K562 (cell line): ENCODE measurements around the gene HS3ST3B1. TPM values are rescaled to one million over a fixed set of nuclear protein-coding genes. Genes with fewer than 3 reads are reported as not detected.

Experiments
- ATAC-seq: fragments of 200-7000 bp; cut with Tn5 transposase; 3 replicates; pipeline ENCODE4 v1.9.1; 2020; ENCODE audit warnings: moderate library complexity
- BruUV-seq: library from RNA; stranded (reverse); fragments of 400-500 nt; replicated peaks from 2 replicates; lab custom pipeline; 2021; lab: Mats Ljungman, UMichigan
- CTCF ChIA-PET: fragments of 300-600 bp; formaldehyde crosslinking; extraction: SDS; loops from one replicate; lab custom pipeline; 2021; ENCODE audit warnings: low intra/inter-chr PET ratio; lab: Yijun Ruan, JAX
- POLR2A ChIA-PET: fragments of 300-600, 350-650 bp; sonication (Branson Sonifier 250); formaldehyde crosslinking; extraction: SDS; loops from one replicate; lab custom pipeline; 2021; ENCODE audit warnings: antibody characterized with exemption, inconsistent platforms; lab: Yijun Ruan, JAX
- DNase-seq, 4 experiments: peaks; one replicate each; pipeline versions ENCODE4 v3.0.0 to v3.0.0-alpha.2; 2011 to 2018; ENCODE audit warnings: low spot score in 3 of 4, mixed read lengths in 3 of 4; ENCODE audit errors: extremely low read depth in 1 of 4
- FAIRE-seq: peaks from 2 replicates; lab custom pipeline; 2011; peaks lifted over from hg19 to GRCh38; lab: Jason Lieb, UNC
- H2AFZ ChIP-seq: 2 replicates; pipeline ENCODE4 v1.6.0; 2011; ENCODE audit warnings: low read depth, low read length, control low read depth, inconsistent platforms
- H3K27ac ChIP-seq: fragments of 200-600 bp; 3 replicates; pipeline ENCODE4 v1.8.0; 2011; ENCODE audit warnings: low read depth, mild to moderate bottlenecking, control low read depth, inconsistent platforms, low read length, moderate library complexity, mixed read lengths; ENCODE audit errors: extremely low read depth
- H3K27me3 ChIP-seq, 2 experiments: fragments of 300-600 bp in 1 of 2; 2 replicates in 1 of 2; 3 replicates in 1 of 2; pipeline versions ENCODE4 v1.6.0 to v1.8.0; 2011; ENCODE audit warnings: inconsistent platforms in 2 of 2, low read length in 2 of 2, mild to moderate bottlenecking in 1 of 2, mixed read lengths in 1 of 2, moderate library complexity in 1 of 2; ENCODE audit not compliant: control insufficient read depth in 2 of 2, insufficient read depth in 2 of 2
- H3K36me3 ChIP-seq: fragments of 300-600 bp; 3 replicates; pipeline ENCODE4 v1.8.0; 2011; ENCODE audit warnings: mild to moderate bottlenecking, low read length, inconsistent platforms; ENCODE audit not compliant: control insufficient read depth, insufficient read depth
- H3K4me1 ChIP-seq, 2 experiments: fragments of 200-600 bp in 1 of 2; replicated peaks in 1 of 2; 2 replicates in 1 of 2; 3 replicates in 1 of 2; pipeline versions ENCODE4 v1.5.1 to v1.8.0; 2011; ENCODE audit warnings: inconsistent platforms in 2 of 2, low read length in 2 of 2, mild to moderate bottlenecking in 1 of 2, mixed read lengths in 1 of 2, moderate library complexity in 1 of 2; ENCODE audit not compliant: control insufficient read depth in 2 of 2, insufficient read depth in 2 of 2
- H3K4me2 ChIP-seq: 2 replicates; pipeline ENCODE4 v1.6.1; 2011; ENCODE audit warnings: low read length, control low read depth, inconsistent platforms, mixed read lengths; ENCODE audit not compliant: insufficient read depth
- H3K4me3 ChIP-seq: fragments of 200-600 bp; sonication (generic), shearing (Covaris generic); 2 replicates; pipeline ENCODE4 v1.5.1; 2016; ENCODE audit warnings: control low read depth, inconsistent platforms
- H3K79me2 ChIP-seq: fragments of 200-600 bp; 3 replicates; pipeline ENCODE4 v1.8.0; 2011; ENCODE audit warnings: low read length, inconsistent platforms; ENCODE audit not compliant: control insufficient read depth, insufficient read depth
- H3K9ac ChIP-seq, 2 experiments: 2 replicates each; pipeline versions ENCODE4 v1.6.0 to v1.6.1; 2011; ENCODE audit warnings: low read depth in 2 of 2, low read length in 2 of 2, control low read depth in 1 of 2, inconsistent platforms in 1 of 2, mild to moderate bottlenecking in 1 of 2, mixed read lengths in 1 of 2; ENCODE audit not compliant: insufficient read depth in 1 of 2
- H3K9me1 ChIP-seq: one replicate; pipeline ENCODE4 v1.6.0; 2011; ENCODE audit warnings: inconsistent platforms, mild to moderate bottlenecking, low read length, moderate library complexity; ENCODE audit not compliant: control insufficient read depth, insufficient read depth
- H3K9me3 ChIP-seq: replicated peaks from 2 replicates; pipeline ENCODE4 v1.5.1; 2011; ENCODE audit warnings: low read depth, low read length, inconsistent platforms; ENCODE audit not compliant: control insufficient read depth, insufficient read depth
- H4K20me1 ChIP-seq: replicated peaks from 2 replicates; pipeline ENCODE4 v1.6.1; 2011; ENCODE audit warnings: low read length, inconsistent platforms, mixed read lengths; ENCODE audit not compliant: control insufficient read depth, insufficient read depth
- ARID2 ChIP-seq: fragments of 450-650 bp; IDR thresholded peaks from 2 replicates; pipeline ENCODE4 v1.6.1; 2017; ENCODE audit warnings: antibody characterized with exemption, mild to moderate bottlenecking
- HNRNPK ChIP-seq: fragments of 200-400 bp; formaldehyde crosslinking; IDR thresholded peaks from one replicate; pipeline ENCODE4 v1.6.1; 2018; ENCODE audit warnings: mild to moderate bottlenecking, low read depth, low read length; ENCODE audit not compliant: poor library complexity, severe bottlenecking
- HNRNPUL1 ChIP-seq: fragments of 200-400 bp; formaldehyde crosslinking; IDR thresholded peaks from 2 replicates; pipeline ENCODE4 v1.6.1; 2017; ENCODE audit warnings: low read length
- JUN ChIP-seq, 2 experiments: sonication (generic) in 1 of 2; formaldehyde crosslinking in 1 of 2; IDR thresholded peaks; 2 replicates each; pipeline versions ENCODE4 v1.6.1 to v1.8.0; 2012 to 2022; ENCODE audit warnings: borderline replicate concordance in 2 of 2, mild to moderate bottlenecking in 2 of 2, improper control_type of control experiment in 1 of 2, low read depth in 1 of 2, low read length in 1 of 2, missing genetic modification reagents in 1 of 2
- RAD21 ChIP-seq, 2 experiments: fragments of 250-450 bp in 1 of 2; fragments of 450-650 bp in 1 of 2; sonication (Bioruptor Pico) in 1 of 2; formaldehyde crosslinking in 1 of 2; IDR thresholded peaks in 1 of 2; conservative IDR thresholded peaks in 1 of 2; 2 replicates each; pipeline versions ENCODE4 v1.4.0 to v1.8.0; 2020 to 2022; ENCODE audit warnings: mild to moderate bottlenecking in 2 of 2, moderate library complexity in 1 of 2
- SREBF1 ChIP-seq: fragments of 150-350 bp; IDR thresholded peaks from 2 replicates; pipeline ENCODE4 v1.6.1; 2014; ENCODE audit warnings: antibody characterized with exemption, low read depth, low read length, borderline replicate concordance
- ZBTB17 ChIP-seq: fragments of 450-650 bp; formaldehyde crosslinking; IDR thresholded peaks from 2 replicates; pipeline ENCODE4 v1.4.0; 2020; ENCODE audit warnings: mild to moderate bottlenecking
- WGBS: fragments of 100-300 bp; shearing (Covaris generic); methylation state at CpG from one replicate; pipeline ENCODE4 v1.1.6; 2016; ENCODE audit warnings: low coverage, mixed read lengths; ENCODE audit not compliant: insufficient coverage; ENCODE audit errors: missing lambda C conversion rate; 5-methylcytosine and 5-hydroxymethylcytosine counted together
- in situ Hi-C: fragments of 300-500 bp; cut with MboI; formaldehyde crosslinking; loops from 4 replicates; pipeline ENCODE4 v1.15.0; 2018; ENCODE audit warnings: inconsistent platforms, mixed read lengths
- intact Hi-C: fragments of 100-400 bp; cut with micrococcal nuclease; formaldehyde crosslinking; loops from 2 replicates; pipeline ENCODE4 v1.14.2; 2022
- polyA plus RNA-seq, 8 experiments: library from polyadenylated mRNA; depleted of rRNA in 4 of 8; stranded (reverse) in 5 of 8; unstranded in 3 of 8; fragments of >200 nt; fragmentation: Nextera tagmentation in 2 of 8; fragmentation: Illumina TruSeq in 1 of 8; extraction: Ambion mirVana in 2 of 8; extraction: Trizol in 1 of 8; gene quantifications; 2 replicates each; pipeline versions ENCODE4 v1.2.1 to v1.2.3, GENCODE V29; 2011 to 2014; ENCODE audit warnings: inconsistent platforms in 1 of 8, missing spikeins in 1 of 8
- total RNA-seq, 7 experiments: library from RNA; depleted of rRNA in 6 of 7; stranded (reverse); fragments of >200 nt in 6 of 7; fragmentation: Illumina TruSeq in 2 of 7; extraction: Trizol in 2 of 7; gene quantifications; 2 replicates each; pipeline versions ENCODE4 v1.2.1 to v1.2.3, GENCODE V29; 2011 to 2021; ENCODE audit warnings: low replicate concordance in 1 of 7
- TF ChIP-seq, protein P1 (sequence below), 2 experiments: fragments of 450-650 bp; formaldehyde crosslinking in 1 of 2; IDR thresholded peaks; 2 replicates each; pipeline versions ENCODE4 v1.4.0 to v1.6.1; 2014 to 2020; ENCODE audit warnings: mild to moderate bottlenecking in 2 of 2, borderline replicate concordance in 1 of 2, low read depth in 1 of 2
- TF ChIP-seq, protein P2 (sequence below): sonication (generic); formaldehyde crosslinking; IDR thresholded peaks from 2 replicates; pipeline ENCODE4 v1.8.0; 2022; ENCODE audit warnings: missing genetic modification reagents, mild to moderate bottlenecking, moderate library complexity, borderline replicate concordance

Gene HS3ST3B1
- total and polyA plus RNA-seq, 9 of the 15 experiments (the other 6 are each of a cell fraction or from before 2014, with no cell fraction given): 1.9 to 12.9 (median 3.7) TPM

DNA sequence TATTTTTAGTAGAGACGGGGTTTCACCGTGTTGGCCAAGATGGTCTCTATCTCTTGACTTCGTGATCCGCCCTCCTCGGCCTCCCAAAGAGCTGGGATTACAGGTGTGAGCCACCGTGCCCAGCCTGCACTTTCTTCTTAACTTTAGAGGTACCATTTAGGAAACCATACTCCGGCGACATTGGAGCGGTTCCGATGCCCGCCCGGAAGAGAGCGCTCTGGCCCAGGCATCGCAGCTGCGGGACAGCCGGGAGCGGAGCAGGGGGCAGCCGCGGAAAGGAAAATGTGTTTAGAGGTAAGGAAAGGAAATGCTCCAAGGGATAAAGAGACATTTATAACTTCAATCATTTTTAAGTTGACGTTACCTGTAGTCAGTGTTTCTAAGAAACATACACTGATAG, 6.0 kb upstream of the HS3ST3B1 start:
- Histone ChIP-seq H3K4me1 (peaks cover 0 to 12% of the 10 kb centered on the region in 2 experiments; a peak in 3 of 5 replicates), H3K27me3 (peaks cover 0 to 6% of the 10 kb centered on the region in 2 experiments; a peak in 3 of 5 replicates), H4K20me1 (no peaks in the 10 kb centered on the region), H3K9me1 (no peaks in the 10 kb centered on the region), H3K36me3 (no peaks in the 10 kb centered on the region), H3K79me2 (no peaks in the 10 kb centered on the region), H3K4me3 (no peak overlapping the region), H3K4me2 (no peak overlapping the region), H3K27ac (no peak overlapping the region), H2AFZ (no peak overlapping the region), H3K9ac (no peak overlapping the region), H3K9me3 (no peaks in the 10 kb centered on the region)
- in situ Hi-C loops (no loop called here), intact Hi-C loops (loop anchor here (10.0 kb wide), 2 partner anchors 520 to 630 kb away; no protein-coding TSS in a partner anchor)
- ATAC-seq: peak; percentile 84
- BruUV-seq: no TSS peak
- ChIA-PET CTCF (interaction anchor here (0.6 to 1.2 kb wide), 4 partner anchors 383 to 1271 kb away, joined by 3 to 5 read pairs (median 5); no protein-coding TSS in a partner anchor), POLR2A (interaction anchor here (0.9 kb wide), 1 partner anchor 21 kb away, joined by 3 read pairs; no protein-coding TSS in a partner anchor)
- no peak for FAIRE-seq
- 0% methylated on average over 15 of the region's 20 CpGs for WGBS
- peak in 2 of 4 experiments; percentile 28 to 47 for DNase-seq
- TF ChIP-seq HNRNPUL1: no peak
- no peak for TF ChIP-seq HNRNPK
- no peak for TF ChIP-seq JUN (IDR thresholded peaks at IDR 0.05; ENCODE audit: borderline replicate concordance, low read depth, low read length)
- TF ChIP-seq JUN (CRISPR knock-in tag; IDR thresholded peaks at IDR 0.05; ENCODE audit: borderline replicate concordance): no peak
- TF ChIP-seq, protein P1, sequence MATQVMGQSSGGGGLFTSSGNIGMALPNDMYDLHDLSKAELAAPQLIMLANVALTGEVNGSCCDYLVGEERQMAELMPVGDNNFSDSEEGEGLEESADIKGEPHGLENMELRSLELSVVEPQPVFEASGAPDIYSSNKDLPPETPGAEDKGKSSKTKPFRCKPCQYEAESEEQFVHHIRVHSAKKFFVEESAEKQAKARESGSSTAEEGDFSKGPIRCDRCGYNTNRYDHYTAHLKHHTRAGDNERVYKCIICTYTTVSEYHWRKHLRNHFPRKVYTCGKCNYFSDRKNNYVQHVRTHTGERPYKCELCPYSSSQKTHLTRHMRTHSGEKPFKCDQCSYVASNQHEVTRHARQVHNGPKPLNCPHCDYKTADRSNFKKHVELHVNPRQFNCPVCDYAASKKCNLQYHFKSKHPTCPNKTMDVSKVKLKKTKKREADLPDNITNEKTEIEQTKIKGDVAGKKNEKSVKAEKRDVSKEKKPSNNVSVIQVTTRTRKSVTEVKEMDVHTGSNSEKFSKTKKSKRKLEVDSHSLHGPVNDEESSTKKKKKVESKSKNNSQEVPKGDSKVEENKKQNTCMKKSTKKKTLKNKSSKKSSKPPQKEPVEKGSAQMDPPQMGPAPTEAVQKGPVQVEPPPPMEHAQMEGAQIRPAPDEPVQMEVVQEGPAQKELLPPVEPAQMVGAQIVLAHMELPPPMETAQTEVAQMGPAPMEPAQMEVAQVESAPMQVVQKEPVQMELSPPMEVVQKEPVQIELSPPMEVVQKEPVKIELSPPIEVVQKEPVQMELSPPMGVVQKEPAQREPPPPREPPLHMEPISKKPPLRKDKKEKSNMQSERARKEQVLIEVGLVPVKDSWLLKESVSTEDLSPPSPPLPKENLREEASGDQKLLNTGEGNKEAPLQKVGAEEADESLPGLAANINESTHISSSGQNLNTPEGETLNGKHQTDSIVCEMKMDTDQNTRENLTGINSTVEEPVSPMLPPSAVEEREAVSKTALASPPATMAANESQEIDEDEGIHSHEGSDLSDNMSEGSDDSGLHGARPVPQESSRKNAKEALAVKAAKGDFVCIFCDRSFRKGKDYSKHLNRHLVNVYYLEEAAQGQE (IDR thresholded peaks at IDR 0.05; ENCODE audit: borderline replicate concordance): peak; percentile 82
- TF ChIP-seq, protein P1 (CRISPR knock-in tag; IDR thresholded peaks at IDR 0.05; ENCODE audit: low read depth): no peak
- no peak for TF ChIP-seq SREBF1
- TF ChIP-seq, protein P2, sequence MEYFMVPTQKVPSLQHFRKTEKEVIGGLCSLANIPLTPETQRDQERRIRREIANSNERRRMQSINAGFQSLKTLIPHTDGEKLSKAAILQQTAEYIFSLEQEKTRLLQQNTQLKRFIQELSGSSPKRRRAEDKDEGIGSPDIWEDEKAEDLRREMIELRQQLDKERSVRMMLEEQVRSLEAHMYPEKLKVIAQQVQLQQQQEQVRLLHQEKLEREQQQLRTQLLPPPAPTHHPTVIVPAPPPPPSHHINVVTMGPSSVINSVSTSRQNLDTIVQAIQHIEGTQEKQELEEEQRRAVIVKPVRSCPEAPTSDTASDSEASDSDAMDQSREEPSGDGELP (CRISPR knock-in tag): 0 out of 2 replicates have a peak, but pooled peaks have one; percentile 19
- TF ChIP-seq ARID2: peak; percentile 65; the same call in 1 of the 2 replicates
- no peak for TF ChIP-seq ZBTB17 (CRISPR knock-in tag)
- peak; percentile 71 to 86 for TF ChIP-seq RAD21 (CRISPR knock-in tag; conservative IDR thresholded peaks at IDR 0.05 in 1 of 2, IDR thresholded peaks at IDR 0.05 in 1 of 2)
